Stimulated activated CD4-positive, alpha-beta T cell treated with anti-CD3 and anti-CD28 coated beads, Interleukin-4, amount 100 ng/mL, for 4 hours (primary cell): ENCODE results near the gene TOP2A.

Experiments used
- DNase-seq, 2 experiments: peaks; one replicate each; pipeline ENCODE4 v3.0.0-alpha.2; 2020

TOP2A gene

GRCh38 chr17:40453881-40454612 lies 36.4 kb upstream of the TOP2A start:
- DNase-seq: no peak

GRCh38 chr17:40452921-40453378 lies 35.3 kb upstream of the TOP2A start:
- no peak for DNase-seq

- DNase-seq: peak in 1 of 2 experiments; percentile 26
These were observed 34.6 kb upstream of the TOP2A start for GRCh38 chr17:40452216-40452787.

GRCh38 chr17:40451420-40451819 lies 33.7 kb upstream of the TOP2A start:
- no peak for DNase-seq

GRCh38 chr17:40450175-40450574 lies 32.5 kb upstream of the TOP2A start:
- peak; percentile 12 to 41 for DNase-seq

- no peak for DNase-seq
These were observed 31.1 kb upstream of the TOP2A start for GRCh38 chr17:40448639-40449261.

- no peak for DNase-seq
These were observed 30.5 kb upstream of the TOP2A start for GRCh38 chr17:40448213-40448638.

- no peak for DNase-seq
These were observed 30.1 kb upstream of the TOP2A start for GRCh38 chr17:40447806-40448205.

GRCh38 chr17:40447148-40447644 lies 29.5 kb upstream of the TOP2A start:
- DNase-seq: no peak

- no peak for DNase-seq
These were observed 28.2 kb upstream of the TOP2A start for GRCh38 chr17:40445751-40446468.

- DNase-seq: peak in 1 of 2 experiments; percentile 6
These were observed 26.5 kb upstream of the TOP2A start for GRCh38 chr17:40443988-40444899.

- peak; percentile 51 to 65 for DNase-seq
These were observed 25.7 kb upstream of the TOP2A start, which contains the start of gene IGFBP4 for GRCh38 chr17:40443196-40443987. Gene IGFBP4 (plus strand): TSS chr17:40443450. CDS start chr17:40443736, 286 bp downstream.

- no peak for DNase-seq
These were observed 24.9 kb upstream of the TOP2A start for GRCh38 chr17:40442392-40443195.

- DNase-seq: no peak
These were observed 22.5 kb upstream of the TOP2A start for GRCh38 chr17:40440166-40440565.

GRCh38 chr17:40437095-40437732 lies 19.5 kb upstream of the TOP2A start:
- DNase-seq: no peak

- no peak for DNase-seq
These were observed 18.9 kb upstream of the TOP2A start for GRCh38 chr17:40436636-40437035.

- no peak for DNase-seq
These were observed 16.1 kb upstream of the TOP2A start for GRCh38 chr17:40433551-40434415.

GRCh38 chr17:40432864-40433528 lies 15.3 kb upstream of the TOP2A start:
- DNase-seq: no peak
